Left ventricle myocardium inferior (tissue), 1 donor: ENCODE measurements around the gene SORBS2. TPM values are rescaled to one million over a fixed set of nuclear protein-coding genes. Genes with fewer than 3 reads are reported as not detected.
A peak's percentile ranks its signal among the peaks of the same experiment; 100 is the strongest.

Experiments used
- DNase-seq: peaks from one replicate; pipeline ENCODE4 v3.0.0-alpha.2; 2020
- H3K27ac ChIP-seq: fragments of 200-600 bp; replicated peaks from 2 replicates; pipeline ENCODE4 v1.8.0; 2021
- H3K27me3 ChIP-seq: fragments of 200-600 bp; 2 replicates; pipeline ENCODE4 v1.8.0; 2021; ENCODE audit warnings: low read depth
- H3K36me3 ChIP-seq: fragments of 200-600 bp; 2 replicates; pipeline ENCODE4 v1.8.0; 2021
- H3K4me1 ChIP-seq: fragments of 200-600 bp; 2 replicates; pipeline ENCODE4 v1.8.0; 2021
- H3K4me3 ChIP-seq: fragments of 200-600 bp; 2 replicates; pipeline ENCODE4 v1.8.0; 2021; ENCODE audit warnings: mild to moderate bottlenecking, moderate library complexity
- H3K9me3 ChIP-seq: fragments of 200-600 bp; replicated peaks from 2 replicates; pipeline ENCODE4 v1.8.0; 2021
- intact Hi-C: fragments of 100-400 bp; cut with micrococcal nuclease; formaldehyde crosslinking; loops from one replicate; pipeline ENCODE4 v1.11.0; 2022
- total RNA-seq: library from RNA; stranded (reverse); fragmentation: NEBNext Ultra II Directional; extraction: Animal tissue kit (Norgen Biotek cat#: 25700); gene quantifications from one replicate; pipeline ENCODE4 v1.2.1, GENCODE V29; 2021
- TF ChIP-seq, protein P1 (sequence below): fragments of 200-600 bp; IDR thresholded peaks from 2 replicates; pipeline ENCODE4 v1.8.0; 2021; ENCODE audit warnings: antibody characterized with exemption, mild to moderate bottlenecking, borderline replicate concordance
- donor health status: DM: no; HTN: yes; CAD: no; lungs with severe emphysema.

The SORBS2 gene
- total RNA-seq, 1 donor from 2014 or later: 1,282 TPM

GRCh38 chr4:185737489-185738037 is 74.4 kb downstream of the SORBS2 start:
- intact Hi-C loops: no loop called here
- no peaks in the 10 kb centered on the region for H3K9me3 ChIP-seq
- peaks cover 92% of the 10 kb centered on the region for H3K4me1 ChIP-seq
- H3K27me3 ChIP-seq: no peaks in the 10 kb centered on the region
- TF ChIP-seq, protein P1, sequence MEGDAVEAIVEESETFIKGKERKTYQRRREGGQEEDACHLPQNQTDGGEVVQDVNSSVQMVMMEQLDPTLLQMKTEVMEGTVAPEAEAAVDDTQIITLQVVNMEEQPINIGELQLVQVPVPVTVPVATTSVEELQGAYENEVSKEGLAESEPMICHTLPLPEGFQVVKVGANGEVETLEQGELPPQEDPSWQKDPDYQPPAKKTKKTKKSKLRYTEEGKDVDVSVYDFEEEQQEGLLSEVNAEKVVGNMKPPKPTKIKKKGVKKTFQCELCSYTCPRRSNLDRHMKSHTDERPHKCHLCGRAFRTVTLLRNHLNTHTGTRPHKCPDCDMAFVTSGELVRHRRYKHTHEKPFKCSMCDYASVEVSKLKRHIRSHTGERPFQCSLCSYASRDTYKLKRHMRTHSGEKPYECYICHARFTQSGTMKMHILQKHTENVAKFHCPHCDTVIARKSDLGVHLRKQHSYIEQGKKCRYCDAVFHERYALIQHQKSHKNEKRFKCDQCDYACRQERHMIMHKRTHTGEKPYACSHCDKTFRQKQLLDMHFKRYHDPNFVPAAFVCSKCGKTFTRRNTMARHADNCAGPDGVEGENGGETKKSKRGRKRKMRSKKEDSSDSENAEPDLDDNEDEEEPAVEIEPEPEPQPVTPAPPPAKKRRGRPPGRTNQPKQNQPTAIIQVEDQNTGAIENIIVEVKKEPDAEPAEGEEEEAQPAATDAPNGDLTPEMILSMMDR: no peak
- H3K36me3 ChIP-seq: peaks cover 16% of the 10 kb centered on the region
- H3K27ac ChIP-seq: peak overlapping the region; percentile 77
- DNase-seq: no peak
- peak overlapping the region; percentile 44 for H3K4me3 ChIP-seq

DNA sequence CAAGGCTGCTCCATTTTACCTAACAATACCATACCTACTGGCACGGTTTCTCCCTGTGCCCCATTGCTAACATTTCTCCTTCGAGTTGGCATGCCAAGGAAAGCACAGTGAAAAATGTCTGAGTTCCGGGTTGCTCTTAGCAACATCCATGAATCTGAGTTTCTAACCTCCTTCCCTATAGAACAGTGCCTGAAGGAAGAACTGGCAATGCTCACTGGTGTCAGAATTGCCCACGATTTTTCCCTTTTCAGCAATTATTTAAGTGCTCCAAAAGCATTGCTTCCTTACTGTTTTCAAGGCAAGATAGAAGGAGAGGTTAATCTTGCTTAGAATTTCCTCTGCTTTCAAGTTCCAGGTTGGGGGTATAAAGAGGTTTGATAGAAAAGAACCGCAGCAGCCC is 75.1 kb downstream of the SORBS2 start:
- Histone ChIP-seq H3K27me3 (no peaks in the 10 kb centered on the region), H3K36me3 (peaks cover 19% of the 10 kb centered on the region), H3K27ac (peak overlapping the region; percentile 77), H3K4me3 (no peak overlapping the region), H3K4me1 (peaks cover 92% of the 10 kb centered on the region), H3K9me3 (no peaks in the 10 kb centered on the region)
- intact Hi-C loops: no loop called here
- no peak for DNase-seq
- TF ChIP-seq, protein P1: no peak

DNA sequence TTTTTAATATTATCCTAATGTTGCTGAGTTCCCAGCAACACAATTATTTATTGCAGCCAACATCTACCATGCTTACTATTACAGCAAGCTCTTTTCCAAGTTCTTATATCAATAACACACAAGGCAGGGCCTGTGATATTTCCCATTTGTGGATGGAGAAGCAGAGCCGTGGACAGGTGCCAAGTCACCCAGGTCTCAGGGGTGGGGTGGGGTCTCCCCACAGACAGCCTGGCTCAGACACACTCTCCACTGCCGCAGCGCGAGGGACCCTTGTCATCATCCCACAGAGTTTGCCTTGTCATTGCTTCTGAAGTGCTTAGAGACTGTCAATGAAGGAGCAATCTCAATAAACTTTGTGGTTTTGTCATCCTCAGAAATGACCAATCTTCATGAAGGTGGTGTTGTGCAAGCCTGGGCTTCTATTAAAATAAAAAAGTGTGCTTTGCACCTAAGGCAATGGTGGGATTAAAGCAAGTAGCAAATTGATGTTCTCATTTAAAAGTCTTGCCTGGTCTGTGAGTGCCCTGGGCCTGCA is 76.1 kb downstream of the SORBS2 start:
- intact Hi-C loops: no loop called here
- no peak overlapping the region for H3K4me3 ChIP-seq
- no peaks in the 10 kb centered on the region for H3K27me3 ChIP-seq
- no peaks in the 10 kb centered on the region for H3K9me3 ChIP-seq
- DNase-seq: no peak
- H3K4me1 ChIP-seq: peaks cover 86% of the 10 kb centered on the region
- H3K27ac ChIP-seq: peak overlapping the region; percentile 77
- peaks cover 19% of the 10 kb centered on the region for H3K36me3 ChIP-seq
- TF ChIP-seq, protein P1: no peak

DNA sequence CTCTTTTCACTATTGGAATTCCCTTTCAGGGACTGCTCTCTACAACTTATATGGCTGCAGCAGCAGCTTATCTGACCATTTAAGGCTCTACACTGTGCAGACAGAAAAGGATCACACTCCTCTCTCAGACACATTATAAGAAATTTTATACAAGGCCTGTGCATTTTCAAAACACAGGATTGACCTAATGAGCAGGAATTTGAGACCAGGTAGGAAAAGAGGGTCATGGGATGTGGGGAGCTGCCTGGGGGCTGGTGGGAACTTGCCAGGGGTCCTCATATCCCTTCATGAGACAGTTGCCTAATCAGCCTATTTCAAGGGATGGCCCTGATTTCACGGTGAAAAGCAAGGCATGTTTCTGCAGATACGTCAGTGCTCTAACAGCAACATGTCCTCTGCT is 77.1 kb downstream of the SORBS2 start:
- no peaks in the 10 kb centered on the region for H3K27me3 ChIP-seq
- peaks cover 87% of the 10 kb centered on the region for H3K4me1 ChIP-seq
- TF ChIP-seq, protein P1: no peak
- peaks cover 19% of the 10 kb centered on the region for H3K36me3 ChIP-seq
- H3K27ac ChIP-seq: peak overlapping the region; percentile 77
- no peak for DNase-seq
- H3K9me3 ChIP-seq: no peaks in the 10 kb centered on the region
- intact Hi-C loops: no loop called here
- no peak overlapping the region for H3K4me3 ChIP-seq

DNA sequence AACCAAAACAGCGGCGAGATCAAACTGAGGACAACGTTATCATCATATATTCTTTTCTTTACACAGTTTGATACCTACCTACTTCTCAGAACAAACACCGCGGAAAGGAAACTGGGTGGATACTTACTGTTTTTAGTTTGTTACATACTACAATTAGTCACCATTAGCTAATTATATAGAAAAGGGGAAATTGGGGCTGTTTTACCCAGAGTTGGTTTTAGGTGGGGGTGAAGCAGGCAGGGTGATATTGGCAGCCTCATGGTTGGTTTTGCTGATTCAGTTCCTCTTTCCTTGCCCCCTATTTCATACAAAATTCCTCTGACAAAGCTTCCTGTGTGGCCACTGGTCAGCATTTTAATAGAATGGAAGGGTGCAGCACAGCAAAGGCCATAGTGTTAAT is 77.8 kb downstream of the SORBS2 start:
- intact Hi-C loops: no loop called here
- H3K4me1 ChIP-seq: peaks cover 87% of the 10 kb centered on the region
- H3K36me3 ChIP-seq: peaks cover 19% of the 10 kb centered on the region
- no peak for DNase-seq
- H3K27me3 ChIP-seq: no peaks in the 10 kb centered on the region
- TF ChIP-seq, protein P1: no peak
- H3K9me3 ChIP-seq: no peaks in the 10 kb centered on the region
- no peak overlapping the region for H3K4me3 ChIP-seq
- peak overlapping the region; percentile 77 for H3K27ac ChIP-seq
